ENCODE data around the gene STK35. TPM values are rescaled to one million over a fixed set of nuclear protein-coding genes. Genes with fewer than 3 reads are reported as not detected.

STK35 gene
- total and polyA plus RNA-seq, 2 experiments from 2014 or later, result 14.2 to 59.7 TPM

GRCh38 chr20:2051946-2052345 lies 49.7 kb upstream of the STK35 start:
- Histone ChIP-seq H3K9me2 (ENCODE audit: insufficient read depth) (no peaks in the 10 kb centered on the region), H3K4me2 (no peak overlapping the region), H3F3A (replicated peaks; ENCODE audit: low read depth) (no peaks in the 10 kb centered on the region), H3K4me3 (no peak overlapping the region), H2AFZ (no peak overlapping the region), H3K79me2 (replicated peaks; ENCODE audit: insufficient read depth) (no peaks in the 10 kb centered on the region), H3K4me1 (ENCODE audit: insufficient read depth) (no peaks in the 10 kb centered on the region), H3K27ac (ENCODE audit: low read depth) (no peak overlapping the region), H4K20me1 (replicated peaks; ENCODE audit: insufficient read depth) (no peaks in the 10 kb centered on the region), H3K36me3 (ENCODE audit: insufficient read depth) (no peaks in the 10 kb centered on the region), H3K27me3 (ENCODE audit: insufficient read depth) (no peaks in the 10 kb centered on the region)
- H3K27ac Mint-ChIP-seq, result no peak overlapping the region
- TF ChIP-seq REST (IDR thresholded peaks at IDR 0.05; ENCODE audit: unreplicated experiment) (no peak), ZNF114 (CRISPR knock-in tag; IDR thresholded peaks at IDR 0.05) (no peak), POLR2AphosphoS5 (IDR thresholded peaks at IDR 0.05; ENCODE audit: low read depth) (no peak), STAT1 (IDR thresholded peaks at IDR 0.05; ENCODE audit: unreplicated experiment) (no peak)
- H3K4me3 Mint-ChIP-seq, result no peak overlapping the region
- DNase-seq (ENCODE audit: low spot score) (peak; percentile 28), ATAC-seq (peak; percentile 81)
- H3K9me3 Mint-ChIP-seq, result peaks cover 4% of the 10 kb centered on the region; the same call in 2 of the 3 replicates
- H3K36me3 Mint-ChIP-seq (ENCODE audit: low read depth), result no peaks in the 10 kb centered on the region
- peaks cover 3% of the 10 kb centered on the region for H3K27me3 Mint-ChIP-seq (ENCODE audit: insufficient read depth, low read depth, poor library complexity)
- no peaks in the 10 kb centered on the region for H3K4me1 Mint-ChIP-seq

- Histone ChIP-seq H3K36me3 (ENCODE audit: insufficient read depth) (no peaks in the 10 kb centered on the region), H3K79me2 (replicated peaks; ENCODE audit: insufficient read depth) (no peaks in the 10 kb centered on the region), H3K4me3 (no peak overlapping the region), H2AFZ (no peak overlapping the region), H3K4me2 (no peak overlapping the region), H3K9me2 (ENCODE audit: insufficient read depth) (no peaks in the 10 kb centered on the region), H3K4me1 (ENCODE audit: insufficient read depth) (no peaks in the 10 kb centered on the region), H3K27me3 (ENCODE audit: insufficient read depth) (no peaks in the 10 kb centered on the region), H3F3A (replicated peaks; ENCODE audit: low read depth) (no peaks in the 10 kb centered on the region), H3K27ac (ENCODE audit: low read depth) (no peak overlapping the region), H4K20me1 (replicated peaks; ENCODE audit: insufficient read depth) (no peaks in the 10 kb centered on the region)
- H3K27me3 Mint-ChIP-seq (ENCODE audit: insufficient read depth, low read depth, poor library complexity), result peaks cover 3% of the 10 kb centered on the region
- DNase-seq (ENCODE audit: low spot score) (no peak), ATAC-seq (no peak)
- H3K4me3 Mint-ChIP-seq, result no peak overlapping the region
- no peak overlapping the region for H3K27ac Mint-ChIP-seq
- no peaks in the 10 kb centered on the region for H3K4me1 Mint-ChIP-seq
- H3K36me3 Mint-ChIP-seq (ENCODE audit: low read depth), result no peaks in the 10 kb centered on the region
- H3K9me3 Mint-ChIP-seq, result peaks cover 8% of the 10 kb centered on the region; the same call in 2 of the 3 replicates
- TF ChIP-seq NANOG (IDR thresholded peaks at IDR 0.05; ENCODE audit: borderline replicate concordance) (no peak), ETS1 (IDR thresholded peaks at IDR 0.05) (no peak), CTCF (conservative IDR thresholded peaks at IDR 0.05; ENCODE audit: low read depth in 2 of 2) (no peak), ZNF114 (CRISPR knock-in tag; IDR thresholded peaks at IDR 0.05) (no peak), REST (IDR thresholded peaks at IDR 0.05; ENCODE audit: unreplicated experiment) (no peak), EZH2phosphoT487 (IDR thresholded peaks at IDR 0.05; ENCODE audit: unreplicated experiment) (no peak), JUNB (IDR thresholded peaks at IDR 0.05; ENCODE audit: unreplicated experiment) (no peak), CREB1 (CRISPR knock-in tag; IDR thresholded peaks at IDR 0.05; ENCODE audit: low read depth) (no peak)
Measured at GRCh38 chr20:2052741-2053140, 48.9 kb upstream of the STK35 start.
